ENCODE measurements around the gene NDUFB2. TPM values are rescaled to one million over a fixed set of nuclear protein-coding genes. Genes with fewer than 3 reads are reported as not detected.
"Not testable (repeated sequence)": the region's sequence is repeated elsewhere in the genome, so short reads cannot be mapped to it uniquely, and the experiment has no call there.

Gene NDUFB2
- total RNA-seq, 2 experiments from 2014 or later, result 73.7 to 84.4 TPM

DNA sequence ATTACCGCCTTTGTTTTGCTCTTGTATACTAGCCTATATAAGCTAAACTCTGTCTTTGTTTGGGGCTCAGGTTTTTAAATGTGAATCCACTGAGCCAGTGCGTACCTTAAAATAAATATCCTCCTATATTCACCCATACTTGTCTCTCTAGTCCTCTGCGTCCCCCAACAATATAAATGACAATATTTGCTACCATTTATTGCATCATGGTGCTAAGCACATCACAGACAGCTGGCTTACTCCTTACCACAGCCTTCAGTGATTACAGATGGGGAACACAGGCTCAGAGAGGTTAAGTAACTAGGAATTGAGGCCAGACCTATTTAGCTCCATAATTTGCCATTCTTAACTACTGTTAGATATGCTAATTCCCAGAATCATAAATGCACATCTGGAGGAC, 27.2 kb upstream of the NDUFB2 start:
- H3K4me1 ChIP-seq (ENCODE audit: insufficient read depth, low read length), result peaks cover 13% of the 10 kb centered on the region
- H3K4me3 ChIP-seq (ENCODE audit: low read length), result no peak overlapping the region
- TF ChIP-seq, protein P1, sequence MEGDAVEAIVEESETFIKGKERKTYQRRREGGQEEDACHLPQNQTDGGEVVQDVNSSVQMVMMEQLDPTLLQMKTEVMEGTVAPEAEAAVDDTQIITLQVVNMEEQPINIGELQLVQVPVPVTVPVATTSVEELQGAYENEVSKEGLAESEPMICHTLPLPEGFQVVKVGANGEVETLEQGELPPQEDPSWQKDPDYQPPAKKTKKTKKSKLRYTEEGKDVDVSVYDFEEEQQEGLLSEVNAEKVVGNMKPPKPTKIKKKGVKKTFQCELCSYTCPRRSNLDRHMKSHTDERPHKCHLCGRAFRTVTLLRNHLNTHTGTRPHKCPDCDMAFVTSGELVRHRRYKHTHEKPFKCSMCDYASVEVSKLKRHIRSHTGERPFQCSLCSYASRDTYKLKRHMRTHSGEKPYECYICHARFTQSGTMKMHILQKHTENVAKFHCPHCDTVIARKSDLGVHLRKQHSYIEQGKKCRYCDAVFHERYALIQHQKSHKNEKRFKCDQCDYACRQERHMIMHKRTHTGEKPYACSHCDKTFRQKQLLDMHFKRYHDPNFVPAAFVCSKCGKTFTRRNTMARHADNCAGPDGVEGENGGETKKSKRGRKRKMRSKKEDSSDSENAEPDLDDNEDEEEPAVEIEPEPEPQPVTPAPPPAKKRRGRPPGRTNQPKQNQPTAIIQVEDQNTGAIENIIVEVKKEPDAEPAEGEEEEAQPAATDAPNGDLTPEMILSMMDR (IDR thresholded peaks at IDR 0.05), result no peak
- Mint-ChIP-seq H3K9me3 (no peaks in the 10 kb centered on the region), H3K4me1 (ENCODE audit: low read depth) (peaks cover 17% of the 10 kb centered on the region), H3K27me3 (no peaks in the 10 kb centered on the region), H3K4me3 (no peak overlapping the region), H3K27ac (no peak overlapping the region), H3K36me3 (ENCODE audit: low read depth) (no peaks in the 10 kb centered on the region)
- intact Hi-C loops (cut with DNase I, micrococcal nuclease), result no loop called here
- ATAC-seq (ENCODE audit: poor library complexity) (no peak), DNase-seq (no peak)
- CTCF ChIA-PET, result no interaction called here
- no peaks in the 10 kb centered on the region for H3K27me3 ChIP-seq (ENCODE audit: control insufficient read depth in 1 of 2, insufficient read depth in 2 of 2, low read length in 2 of 2)
- no peaks in the 10 kb centered on the region for H3K36me3 ChIP-seq (ENCODE audit: insufficient read depth, low read length)
- POLR2A ChIA-PET, result no interaction called here
- no peaks in the 10 kb centered on the region for H3K9me3 ChIP-seq (ENCODE audit: control insufficient read depth in 1 of 2, insufficient read depth in 1 of 2, low read length in 2 of 2)
- H3K27ac ChIP-seq (ENCODE audit: low read depth in 1 of 2, low read length in 2 of 2), result no peak overlapping the region

DNA sequence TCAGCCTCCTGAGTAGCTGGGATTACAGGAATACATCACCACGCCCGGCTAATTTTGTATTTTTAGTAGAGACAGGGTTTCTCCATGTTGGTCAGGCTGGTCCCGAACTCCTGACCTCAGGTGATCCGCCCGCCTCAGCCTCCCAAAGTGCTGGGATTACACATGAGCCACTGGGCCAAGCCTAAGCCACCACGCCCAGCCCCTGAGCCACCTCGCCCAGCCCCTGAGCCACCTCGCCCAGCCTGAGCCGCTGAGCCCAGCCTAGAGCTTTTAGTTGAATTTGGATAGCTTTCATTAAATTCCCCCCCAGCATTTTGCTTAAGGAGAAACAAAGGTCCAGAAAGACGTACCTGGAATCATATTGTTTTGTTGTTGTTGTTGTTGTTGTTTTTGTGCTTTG, 26.6 kb upstream of the NDUFB2 start:
- peak overlapping the region; percentile 31 for H3K4me3 Mint-ChIP-seq
- intact Hi-C loops (cut with DNase I, micrococcal nuclease), result loop anchor here in 1 of 2 experiments (5.0 kb wide), 4 partner anchors 193 to 347 kb away; partner anchors contain the start of genes BRAF, MKRN1 and RAB19
- CTCF ChIA-PET; H3K36me3 ChIP-seq (ENCODE audit: insufficient read depth, low read length); H3K27me3 Mint-ChIP-seq; H3K27ac ChIP-seq (ENCODE audit: low read depth in 1 of 2, low read length in 2 of 2); H3K36me3 Mint-ChIP-seq (ENCODE audit: low read depth); ATAC-seq (ENCODE audit: poor library complexity); H3K9me3 ChIP-seq (ENCODE audit: control insufficient read depth in 1 of 2, insufficient read depth in 1 of 2, low read length in 2 of 2); POLR2A ChIA-PET; H3K4me3 ChIP-seq (ENCODE audit: low read length); H3K27me3 ChIP-seq (ENCODE audit: control insufficient read depth in 1 of 2, insufficient read depth in 2 of 2, low read length in 2 of 2); H3K9me3 Mint-ChIP-seq; DNase-seq; H3K27ac Mint-ChIP-seq: not testable (repeated sequence)
- peaks cover 18% of the 10 kb centered on the region for H3K4me1 ChIP-seq (ENCODE audit: insufficient read depth, low read length)
- H3K4me1 Mint-ChIP-seq (ENCODE audit: low read depth), result peaks cover 22% of the 10 kb centered on the region

DNA sequence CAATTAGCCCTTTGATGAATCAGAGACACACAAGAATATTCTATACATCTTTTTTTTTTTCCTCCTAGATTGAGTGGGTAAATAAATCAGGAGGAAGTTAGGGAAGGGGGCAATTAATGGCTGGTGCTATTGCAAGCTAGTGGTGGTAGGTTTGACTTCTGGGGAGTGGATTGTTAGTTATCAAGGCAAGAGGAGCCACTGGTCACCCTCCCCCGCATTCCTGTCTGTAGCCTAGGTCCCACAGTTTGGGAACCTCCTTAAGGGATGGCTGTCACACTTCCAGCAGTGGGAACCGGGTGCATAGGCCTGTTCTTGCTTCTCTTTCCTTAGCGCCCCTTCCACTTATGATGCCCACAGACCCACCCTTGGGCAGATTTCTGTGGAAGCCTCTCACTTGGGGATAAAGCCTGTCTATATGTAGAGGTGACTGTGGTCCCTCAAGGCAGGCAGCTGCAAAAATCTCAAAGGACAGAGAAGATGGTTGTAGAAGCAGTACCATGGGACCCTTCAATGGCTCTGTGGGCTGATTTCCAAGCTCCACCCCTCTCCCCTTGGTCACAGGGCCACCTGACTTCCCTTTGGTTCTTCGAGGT, 26.1 kb upstream of the NDUFB2 start:
- Mint-ChIP-seq H3K27ac (no peak overlapping the region), H3K4me1 (ENCODE audit: low read depth) (peaks cover 28% of the 10 kb centered on the region), H3K4me3 (peak overlapping the region; percentile 51), H3K27me3 (no peaks in the 10 kb centered on the region), H3K9me3 (no peaks in the 10 kb centered on the region), H3K36me3 (ENCODE audit: low read depth) (peaks cover 1% of the 10 kb centered on the region)
- CTCF ChIA-PET, result no interaction called here
- DNase-seq (no peak), ATAC-seq (ENCODE audit: poor library complexity) (no peak)
- Histone ChIP-seq H3K4me1 (ENCODE audit: insufficient read depth, low read length) (peaks cover 23% of the 10 kb centered on the region), H3K4me3 (ENCODE audit: low read length) (no peak overlapping the region), H3K36me3 (ENCODE audit: insufficient read depth, low read length) (no peaks in the 10 kb centered on the region), H3K27ac (ENCODE audit: low read depth in 1 of 2, low read length in 2 of 2) (no peak overlapping the region), H3K9me3 (ENCODE audit: control insufficient read depth in 1 of 2, insufficient read depth in 1 of 2, low read length in 2 of 2) (no peaks in the 10 kb centered on the region), H3K27me3 (ENCODE audit: control insufficient read depth in 1 of 2, insufficient read depth in 2 of 2, low read length in 2 of 2) (no peaks in the 10 kb centered on the region)
- intact Hi-C loops (cut with DNase I, micrococcal nuclease), result loop anchor here in 1 of 2 experiments (5.0 kb wide), 4 partner anchors 193 to 347 kb away; partner anchors contain the start of genes BRAF, MKRN1 and RAB19
- POLR2A ChIA-PET, result no interaction called here
- TF ChIP-seq, protein P1 (IDR thresholded peaks at IDR 0.05), result no peak

DNA sequence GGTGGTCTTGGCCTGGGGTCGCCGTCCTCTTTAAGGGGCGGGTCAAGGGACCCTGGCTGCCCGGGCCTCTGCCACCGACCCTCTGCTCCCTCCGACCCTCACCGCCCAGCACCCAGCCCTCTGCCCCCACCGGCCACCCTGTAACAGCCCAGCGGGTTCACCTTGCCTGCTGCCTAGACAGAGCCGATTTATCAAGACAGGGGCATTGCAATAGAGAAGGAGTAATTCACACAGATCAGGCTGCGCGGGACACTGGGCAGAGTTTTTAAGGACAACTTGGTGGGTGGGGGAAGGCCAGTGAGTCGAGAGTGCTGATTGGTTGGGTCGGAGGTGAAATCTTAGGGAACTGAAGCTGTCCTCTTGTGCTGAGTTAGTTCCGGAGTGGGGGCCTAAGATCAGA, 24.5 kb upstream of the NDUFB2 start:
- peak in 1 of 14 experiments; percentile 12 for DNase-seq
- POLR2A ChIA-PET, result interaction anchor here (1.7 kb wide), 2 partner anchors 24 to 28 kb away, joined by 4 to 13 read pairs; partner anchors contain the start of gene NDUFB2
- Mint-ChIP-seq H3K27ac (peak overlapping the region; percentile 79), H3K4me1 (ENCODE audit: low read depth) (peaks cover 32% of the 10 kb centered on the region), H3K36me3 (ENCODE audit: low read depth) (peaks cover 16% of the 10 kb centered on the region), H3K27me3 (no peaks in the 10 kb centered on the region), H3K9me3 (no peaks in the 10 kb centered on the region), H3K4me3 (peak overlapping the region; percentile 85)
- no peak overlapping the region for H3K4me3 ChIP-seq (ENCODE audit: low read length)
- CTCF ChIA-PET, result no interaction called here
- TF ChIP-seq, protein P1 (IDR thresholded peaks at IDR 0.05), result no peak
- H3K27me3 ChIP-seq (ENCODE audit: control insufficient read depth in 1 of 2, insufficient read depth in 2 of 2, low read length in 2 of 2), result no peaks in the 10 kb centered on the region
- H3K4me1 ChIP-seq (ENCODE audit: insufficient read depth, low read length), result peaks cover 29% of the 10 kb centered on the region
- peaks cover 9% of the 10 kb centered on the region for H3K36me3 ChIP-seq (ENCODE audit: insufficient read depth, low read length)
- intact Hi-C loops (cut with DNase I, micrococcal nuclease), result loop anchor here (2.0 to 5.0 kb wide), 5 partner anchors 193 to 345 kb away; partner anchors contain the start of genes MKRN1 (in 2 of the 2), BRAF (in 1 of the 2) and RAB19 (in 1 of the 2)
- no peak for ATAC-seq (ENCODE audit: poor library complexity)
- H3K9me3 ChIP-seq (ENCODE audit: control insufficient read depth in 1 of 2, insufficient read depth in 1 of 2, low read length in 2 of 2), result no peaks in the 10 kb centered on the region
- no peak overlapping the region for H3K27ac ChIP-seq (ENCODE audit: low read depth in 1 of 2, low read length in 2 of 2)
